ENCODE results near the gene SLC25A41.

Gene SLC25A41

GRCh38 chr19:6433663-6434062 lies at the start of gene SLC25A41:
TSS of gene SLC25A41 (minus strand) at chr19:6433763. CDS start at chr19:6433693, 70 bp downstream.
- no peak for DNase-seq (ENCODE audit: low read depth)

GRCh38 chr19:6483235-6483634 lies 49.7 kb upstream of the SLC25A41 start:
- DNase-seq (ENCODE audit: low read depth) = no peak

GRCh38 chr19:6482343-6482686 lies 48.8 kb upstream of the SLC25A41 start:
- DNase-seq (ENCODE audit: low read depth) = no peak

GRCh38 chr19:6481541-6482342 lies 48.2 kb upstream of the SLC25A41 start, which contains the start of gene DENND1C:
TSS of gene DENND1C (minus strand) at chr19:6481787. CDS start at chr19:6481695, 92 bp downstream.
- DNase-seq (ENCODE audit: low read depth) = no peak

GRCh38 chr19:6480848-6481415 lies 47.4 kb upstream of the SLC25A41 start:
- no peak for DNase-seq (ENCODE audit: low read depth)

- DNase-seq (ENCODE audit: low read depth) = no peak
Measured at GRCh38 chr19:6479836-6480398, 46.4 kb upstream of the SLC25A41 start.

- no peak for DNase-seq (ENCODE audit: low read depth)
Measured at GRCh38 chr19:6478815-6479214, 45.3 kb upstream of the SLC25A41 start.

GRCh38 chr19:6476896-6477431 lies 43.4 kb upstream of the SLC25A41 start:
- DNase-seq (ENCODE audit: low read depth) = no peak

GRCh38 chr19:6476155-6476895 lies 42.8 kb upstream of the SLC25A41 start:
- DNase-seq (ENCODE audit: low read depth) = no peak

GRCh38 chr19:6475321-6476108 lies 42.0 kb upstream of the SLC25A41 start:
- DNase-seq (ENCODE audit: low read depth) = no peak

GRCh38 chr19:6473647-6474046 lies 40.1 kb upstream of the SLC25A41 start:
- DNase-seq (ENCODE audit: low read depth) = no peak

GRCh38 chr19:6472713-6473112 lies 39.1 kb upstream of the SLC25A41 start:
- no peak for DNase-seq (ENCODE audit: low read depth)

- no peak for DNase-seq (ENCODE audit: low read depth)
Measured at GRCh38 chr19:6471076-6471475, 37.5 kb upstream of the SLC25A41 start.

GRCh38 chr19:6470173-6470572 lies 36.6 kb upstream of the SLC25A41 start:
- DNase-seq (ENCODE audit: low read depth) = no peak

GRCh38 chr19:6467384-6467783 lies 33.8 kb upstream of the SLC25A41 start:
- DNase-seq (ENCODE audit: low read depth) = no peak

GRCh38 chr19:6466526-6467248 lies 33.1 kb upstream of the SLC25A41 start:
- no peak for DNase-seq (ENCODE audit: low read depth)

- DNase-seq (ENCODE audit: low read depth) = no peak
Measured at GRCh38 chr19:6465663-6466062, 32.1 kb upstream of the SLC25A41 start.

GRCh38 chr19:6465006-6465405 lies 31.4 kb upstream of the SLC25A41 start:
- DNase-seq (ENCODE audit: low read depth) = no peak

GRCh38 chr19:6464070-6464873 lies 30.7 kb upstream of the SLC25A41 start, which contains the start of gene CRB3:
TSS of gene CRB3 (plus strand) at chr19:6464271. CDS start at chr19:6464702, 431 bp downstream.
- no peak for DNase-seq (ENCODE audit: low read depth)
